H9 (cell line): Measurements from ENCODE around the gene NHERF2. TPM values are rescaled to one million over a fixed set of nuclear protein-coding genes. Genes with fewer than 3 reads are reported as not detected.
A peak's percentile ranks its signal among the peaks of the same experiment; 100 is the strongest.

ENCODE experiments used
- DNase-seq: peaks from one replicate; pipeline ENCODE4 v3.0.0-alpha.2; 2017
- H2AFZ ChIP-seq: one replicate; pipeline ENCODE4 v1.6.1; 2013; ENCODE audit warnings: mild to moderate bottlenecking, low read length, control low read depth, moderate library complexity
- H2AK5ac ChIP-seq: 2 replicates; pipeline ENCODE4 v1.6.1; 2013; ENCODE audit warnings: low read length, control low read depth, mixed read lengths; ENCODE audit not compliant: insufficient read length
- H2BK120ac ChIP-seq: one replicate; pipeline ENCODE4 v1.6.1; 2013; ENCODE audit warnings: low read depth, mild to moderate bottlenecking, low read length, control low read depth, inconsistent platforms; ENCODE audit not compliant: poor library complexity, severe bottlenecking
- H2BK12ac ChIP-seq: 2 replicates; pipeline ENCODE4 v1.6.1; 2013; ENCODE audit warnings: low read length, control low read depth, mixed read lengths, low read depth; ENCODE audit not compliant: insufficient read length
- H2BK15ac ChIP-seq: 2 replicates; pipeline ENCODE4 v1.6.1; 2013; ENCODE audit warnings: low read depth, low read length, control low read depth
- H2BK20ac ChIP-seq: one replicate; pipeline ENCODE4 v1.6.1; 2013; ENCODE audit warnings: low read depth, mild to moderate bottlenecking, low read length, control low read depth, inconsistent platforms; ENCODE audit not compliant: poor library complexity, severe bottlenecking
- H2BK5ac ChIP-seq: 2 replicates; pipeline ENCODE4 v1.6.1; 2013; ENCODE audit warnings: low read length, control low read depth, mixed read lengths; ENCODE audit not compliant: insufficient read length
- H3K14ac ChIP-seq: 2 replicates; pipeline ENCODE4 v1.6.1; 2013; ENCODE audit warnings: low read length, control low read depth; ENCODE audit not compliant: insufficient read depth
- H3K18ac ChIP-seq: 2 replicates; pipeline ENCODE4 v1.6.1; 2013; ENCODE audit warnings: low read depth, mild to moderate bottlenecking, mixed read lengths, low read length, control low read depth; ENCODE audit not compliant: insufficient read length
- H3K23ac ChIP-seq: 2 replicates; pipeline ENCODE4 v1.6.1; 2013; ENCODE audit warnings: low read length, control low read depth, mixed read lengths, low read depth; ENCODE audit not compliant: insufficient read length
- H3K23me2 ChIP-seq: 2 replicates; pipeline ENCODE4 v1.6.1; 2013; ENCODE audit warnings: low read depth, mild to moderate bottlenecking, mixed read lengths, low read length, control low read depth; ENCODE audit not compliant: insufficient read length, poor library complexity, severe bottlenecking
- H3K27ac ChIP-seq: 2 replicates; pipeline ENCODE4 v1.5.1; 2013; ENCODE audit warnings: low read length, control low read depth, mixed read lengths, low read depth; ENCODE audit not compliant: insufficient read length
- H3K27me3 ChIP-seq: 2 replicates; pipeline ENCODE4 v1.6.1; 2013; ENCODE audit warnings: low read length, control low read depth, inconsistent platforms; ENCODE audit not compliant: insufficient read depth
- H3K4ac ChIP-seq: 2 replicates; pipeline ENCODE4 v1.6.1; 2013; ENCODE audit warnings: low read depth, mild to moderate bottlenecking, control low read depth, inconsistent platforms, low read length, moderate library complexity
- H3K4me1 ChIP-seq: 2 replicates; pipeline ENCODE4 v1.6.1; 2013; ENCODE audit warnings: low read length, control low read depth, inconsistent platforms; ENCODE audit not compliant: insufficient read depth
- H3K4me2 ChIP-seq: 2 replicates; pipeline ENCODE4 v1.6.1; 2013; ENCODE audit warnings: low read length, control low read depth, mixed read lengths; ENCODE audit not compliant: insufficient read length, insufficient read depth
- H3K56ac ChIP-seq: 2 replicates; pipeline ENCODE4 v1.6.1; 2013; ENCODE audit warnings: low read depth, mild to moderate bottlenecking, mixed read lengths, low read length, control low read depth; ENCODE audit not compliant: insufficient read length
- H3K79me1 ChIP-seq: 2 replicates; pipeline ENCODE4 v1.6.1; 2013; ENCODE audit warnings: low read depth, mild to moderate bottlenecking, moderate library complexity, low read length, control low read depth, inconsistent platforms; ENCODE audit not compliant: insufficient read depth, poor library complexity, severe bottlenecking
- H3K79me2 ChIP-seq: 2 replicates; pipeline ENCODE4 v1.6.1; 2013; ENCODE audit warnings: low read length, control low read depth, inconsistent platforms; ENCODE audit not compliant: insufficient read depth
- H3K9ac ChIP-seq: 2 replicates; pipeline ENCODE4 v1.6.1; 2013; ENCODE audit warnings: low read length, control low read depth, mixed read lengths; ENCODE audit not compliant: insufficient read length; ENCODE audit errors: extremely low read depth
- H3K9me3 ChIP-seq: one replicate; pipeline ENCODE4 v1.6.1; 2013; ENCODE audit warnings: low read depth, low read length, inconsistent platforms; ENCODE audit not compliant: control insufficient read depth
- H3T11ph ChIP-seq: one replicate; pipeline ENCODE4 v1.6.1; 2013; ENCODE audit warnings: mild to moderate bottlenecking, low read length, control low read depth, inconsistent platforms
- H4K20me1 ChIP-seq: one replicate; pipeline ENCODE4 v1.6.1; 2013; ENCODE audit not compliant: control insufficient read depth, insufficient read length, insufficient read depth
- H4K5ac ChIP-seq: 2 replicates; pipeline ENCODE4 v1.6.1; 2013; ENCODE audit warnings: low read depth, mild to moderate bottlenecking, mixed read lengths, low read length, control low read depth; ENCODE audit not compliant: insufficient read length
- H4K8ac ChIP-seq: replicated peaks from 2 replicates; pipeline ENCODE4 v1.6.1; 2013; ENCODE audit warnings: low read length, control low read depth, mixed read lengths, low read depth; ENCODE audit not compliant: insufficient read length
- H4K91ac ChIP-seq: 2 replicates; pipeline ENCODE4 v1.6.1; 2013; ENCODE audit warnings: low read depth, mild to moderate bottlenecking, moderate library complexity, mixed read lengths, low read length, control low read depth; ENCODE audit not compliant: insufficient read length
- H3K27ac Mint-ChIP-seq, 3 experiments: 2 replicates in 2 of 3; 3 replicates in 1 of 3; pipeline ENCODE4 v1.8.0; 2020 to 2021; ENCODE audit warnings: mixed read lengths in 3 of 3, mild to moderate bottlenecking in 1 of 3, moderate library complexity in 1 of 3
- H3K27me3 Mint-ChIP-seq: 2 replicates; pipeline ENCODE4 v1.8.0; 2021; ENCODE audit warnings: low read depth, mild to moderate bottlenecking, moderate library complexity, mixed read lengths
- H3K36me3 Mint-ChIP-seq, 3 experiments: 2 replicates in 2 of 3; 3 replicates in 1 of 3; pipeline ENCODE4 v1.8.0; 2020 to 2021; ENCODE audit warnings: low read depth in 3 of 3, mixed read lengths in 3 of 3; ENCODE audit not compliant: insufficient read depth in 1 of 3
- H3K4me1 Mint-ChIP-seq, 2 experiments: 2 replicates each; pipeline ENCODE4 v1.8.0; 2020; ENCODE audit warnings: mixed read lengths in 2 of 2
- H3K4me3 Mint-ChIP-seq, 2 experiments: 2 replicates in 1 of 2; 3 replicates in 1 of 2; pipeline ENCODE4 v1.8.0; 2020 to 2021; ENCODE audit warnings: mild to moderate bottlenecking in 2 of 2, mixed read lengths in 2 of 2, moderate library complexity in 1 of 2
- H3K9me3 Mint-ChIP-seq, 2 experiments: 2 replicates in 1 of 2; 3 replicates in 1 of 2; pipeline ENCODE4 v1.8.0; 2020; ENCODE audit warnings: mild to moderate bottlenecking in 2 of 2, mixed read lengths in 2 of 2, moderate library complexity in 1 of 2
- CTCF ChIP-seq: fragments of 200-600 bp; sonication (generic); conservative IDR thresholded peaks from 3 replicates; pipeline ENCODE4 v1.8.0; 2021; ENCODE audit warnings: antibody characterized with exemption, mild to moderate bottlenecking
- WGBS: extraction: QIAGEN DNeasy Blood & Tissue Kit; methylation state at CpG from one replicate; pipeline ENCODE4 v1.1.7; 2013; ENCODE audit warnings: missing lambda C conversion rate, low lambda C conversion rate, mixed read lengths; ENCODE audit not compliant: insufficient read length; ENCODE audit errors: extremely low coverage; 5-methylcytosine and 5-hydroxymethylcytosine counted together
- total RNA-seq: library from RNA; stranded (reverse); gene quantifications from 2 replicates; pipeline ENCODE4 v1.2.1, GENCODE V29; 2021

The NHERF2 gene
- total RNA-seq, 1 experiment from 2014 or later: 15.3 TPM

GRCh38 chr16:1978476-1979120, 48.1 kb upstream of the NHERF2 start:
- H3T11ph ChIP-seq: no peak overlapping the region
- DNase-seq: peak; percentile 61
- no peaks in the 10 kb centered on the region for H3K9me3 ChIP-seq
- H2AFZ ChIP-seq: no peak overlapping the region
- H3K4me1 ChIP-seq: no peaks in the 10 kb centered on the region
- H3K4ac ChIP-seq: no peak overlapping the region
- H3K9ac ChIP-seq: no peak overlapping the region
- H3K23me2 ChIP-seq: peaks cover 15% of the 10 kb centered on the region
- Mint-ChIP-seq H3K9me3 (no peaks in the 10 kb centered on the region), H3K27ac (no peak overlapping the region), H3K27me3 (peaks cover 40% of the 10 kb centered on the region), H3K4me1 (peaks cover 13 to 18% of the 10 kb centered on the region in 2 experiments), H3K4me3 (peak overlapping the region in 1 of 2 experiments; percentile 46; a peak in 1 of 5 replicates), H3K36me3 (peaks cover 10 to 27% (median 23%) of the 10 kb centered on the region in 3 experiments)
- H4K20me1 ChIP-seq: no peaks in the 10 kb centered on the region
- H2BK20ac ChIP-seq: no peak overlapping the region
- H2BK120ac ChIP-seq: no peak overlapping the region
- no CpG with 5 or more reads among the region's 37 CpGs for WGBS
- TF ChIP-seq CTCF: no peak
- H4K91ac ChIP-seq: no peak overlapping the region
- no peak overlapping the region for H2BK12ac ChIP-seq
- H3K4me2 ChIP-seq: peak overlapping the region; percentile 1
- no peak overlapping the region for H3K14ac ChIP-seq
- H2BK5ac ChIP-seq: no peak overlapping the region
- H3K18ac ChIP-seq: no peak overlapping the region
- H2AK5ac ChIP-seq: no peak overlapping the region
- H4K8ac ChIP-seq: no peak overlapping the region
- no peaks in the 10 kb centered on the region for H3K79me2 ChIP-seq
- no peak overlapping the region for H3K27ac ChIP-seq
- H3K56ac ChIP-seq: no peak overlapping the region
- peaks cover 22% of the 10 kb centered on the region for H3K27me3 ChIP-seq
- no peak overlapping the region for H4K5ac ChIP-seq
- no peak overlapping the region for H3K23ac ChIP-seq
- no peaks in the 10 kb centered on the region for H3K79me1 ChIP-seq
- no peak overlapping the region for H2BK15ac ChIP-seq
